Tongue (tissue), 2 donors: ENCODE data around the gene FFAR2. TPM values are rescaled to one million over a fixed set of nuclear protein-coding genes. Genes with fewer than 3 reads are reported as not detected.
A peak's percentile ranks its signal among the peaks of the same experiment; 100 is the strongest.

Experiments used
- DNase-seq: peaks from one replicate; pipeline ENCODE4 v3.0.0-alpha.2; 2015
- total RNA-seq: library from RNA; depleted of rRNA; stranded (reverse); fragments of >200 nt; gene quantifications from one replicate; pipeline ENCODE4 v1.2.3, GENCODE V29; 2014

The FFAR2 gene
- total RNA-seq, 1 donor from 2014 or later = 15.6 TPM

GRCh38 chr19:35425682-35426081 lies 22.4 kb upstream of the FFAR2 start:
- DNase-seq = no peak

- no peak for DNase-seq
Observed at GRCh38 chr19:35427187-35427586, 20.9 kb upstream of the FFAR2 start.

GRCh38 chr19:35429698-35430408 lies 18.2 kb upstream of the FFAR2 start:
- no peak for DNase-seq

- no peak for DNase-seq
Observed at GRCh38 chr19:35430409-35431144, 17.5 kb upstream of the FFAR2 start.

GRCh38 chr19:35431145-35431807 lies 16.8 kb upstream of the FFAR2 start:
- no peak for DNase-seq

GRCh38 chr19:35432911-35433310 lies 15.1 kb upstream of the FFAR2 start:
- no peak for DNase-seq

GRCh38 chr19:35433448-35433847 lies 14.6 kb upstream of the FFAR2 start:
- no peak for DNase-seq

- no peak for DNase-seq
Observed at GRCh38 chr19:35435896-35436295, 12.2 kb upstream of the FFAR2 start.

GRCh38 chr19:35436477-35437405 lies 11.3 kb upstream of the FFAR2 start:
- DNase-seq = peak; percentile 69

GRCh38 chr19:35437406-35437951 lies 10.6 kb upstream of the FFAR2 start:
- no peak for DNase-seq

GRCh38 chr19:35438096-35438495 lies 10.0 kb upstream of the FFAR2 start:
- no peak for DNase-seq

GRCh38 chr19:35438527-35438926 lies 9.5 kb upstream of the FFAR2 start:
- DNase-seq = no peak

- no peak for DNase-seq
Observed at GRCh38 chr19:35439921-35440320, 8.1 kb upstream of the FFAR2 start.

- DNase-seq = no peak
Observed at GRCh38 chr19:35442091-35442490, 6.0 kb upstream of the FFAR2 start.

GRCh38 chr19:35444735-35445134 lies 3.3 kb upstream of the FFAR2 start:
- DNase-seq = no peak

GRCh38 chr19:35445826-35446593 lies 2.0 kb upstream of the FFAR2 start:
- no peak for DNase-seq

- no peak for DNase-seq
Observed at GRCh38 chr19:35449359-35450043, 1.4 kb downstream of the FFAR2 start.

GRCh38 chr19:35451338-35452096 lies 3.5 kb downstream of the FFAR2 start:
- DNase-seq = no peak

- DNase-seq = no peak
Observed at GRCh38 chr19:35454663-35455062, 6.6 kb downstream of the FFAR2 start.
